Activated T-cell treated with anti-CD3 and anti-CD28 coated beads for 1 hour (primary cell): ENCODE data around the gene OTP.
"Not testable (repeated sequence)": the region's sequence is repeated elsewhere in the genome, so short reads cannot be mapped to it uniquely, and the experiment has no call there.

Source experiments
- DNase-seq: peaks from one replicate; pipeline ENCODE4 v3.0.0-alpha.2; 2020; ENCODE audit warnings: low read depth

OTP gene

GRCh38 chr5:77608927-77609326 is 29.6 kb downstream of the OTP start:
- not testable (repeated sequence) for DNase-seq

- no peak for DNase-seq
These were observed 31.2 kb downstream of the OTP start for GRCh38 chr5:77607324-77607723.

- no peak for DNase-seq
These were observed 32.2 kb downstream of the OTP start for GRCh38 chr5:77606279-77606678.

GRCh38 chr5:77599679-77600078 is 38.8 kb downstream of the OTP start:
- DNase-seq: no peak

- DNase-seq: no peak
These were observed 48.2 kb downstream of the OTP start for GRCh38 chr5:77590347-77590746.

- no peak for DNase-seq
These were observed 50.3 kb downstream of the OTP start for GRCh38 chr5:77588175-77588574.

- no peak for DNase-seq
These were observed 52.4 kb downstream of the OTP start for GRCh38 chr5:77586101-77586500.

- DNase-seq: not testable (repeated sequence)
These were observed 56.4 kb downstream of the OTP start for GRCh38 chr5:77582143-77582542.
